ENCODE data around the gene MBTPS1.
"Not testable (repeated sequence)": the region's sequence is repeated elsewhere in the genome, so short reads cannot be mapped to it uniquely, and the experiment has no call there.

Gene MBTPS1

GRCh38 chr16:84121007-84121406, 4.3 kb upstream of the MBTPS1 start:
- no peak overlapping the region for H2AFZ ChIP-seq (ENCODE audit: low read depth, low read length, severe bottlenecking)
- H3F3A ChIP-seq (ENCODE audit: insufficient read depth), result no peaks in the 10 kb centered on the region
- no peak overlapping the region for H3K4me3 ChIP-seq (ENCODE audit: insufficient read depth, low read length, poor library complexity, severe bottlenecking)
- H3K36me3 ChIP-seq (ENCODE audit: low read length), result no peaks in the 10 kb centered on the region
- peaks cover 5% of the 10 kb centered on the region for H3K79me2 ChIP-seq (ENCODE audit: insufficient read depth, low read length)
- H4K20me1 ChIP-seq (ENCODE audit: low read depth, low read length), result no peaks in the 10 kb centered on the region
- TF ChIP-seq CTCF (IDR thresholded peaks at IDR 0.05; ENCODE audit: insufficient read depth, low read length, poor library complexity, severe bottlenecking), result no peak
- TF ChIP-seq EZH2phosphoT487 (conservative IDR thresholded peaks at IDR 0.05; ENCODE audit: low read length), result no peak
- H3K27me3 ChIP-seq (ENCODE audit: low read length), result no peaks in the 10 kb centered on the region
- H3K9ac ChIP-seq (ENCODE audit: low read length), result no peak overlapping the region
- H3K9me3 ChIP-seq (ENCODE audit: insufficient read depth, low read length), result no peaks in the 10 kb centered on the region
- H3K9me2 ChIP-seq (replicated peaks; ENCODE audit: insufficient read depth, low read length), result no peaks in the 10 kb centered on the region
- no peak overlapping the region for H3K4me2 ChIP-seq (ENCODE audit: low read depth, low read length, poor library complexity, severe bottlenecking)
- no peak overlapping the region for H3K27ac ChIP-seq (ENCODE audit: low read depth, low read length)

GRCh38 chr16:84120023-84120422, 3.3 kb upstream of the MBTPS1 start:
- no peaks in the 10 kb centered on the region for H3K9me3 ChIP-seq (ENCODE audit: insufficient read depth, low read length)
- H3K36me3 ChIP-seq (ENCODE audit: low read length), result no peaks in the 10 kb centered on the region
- H3K9ac ChIP-seq (ENCODE audit: low read length), result no peak overlapping the region
- H3K4me2 ChIP-seq (ENCODE audit: low read depth, low read length, poor library complexity, severe bottlenecking), result no peak overlapping the region
- H2AFZ ChIP-seq (ENCODE audit: low read depth, low read length, severe bottlenecking), result no peak overlapping the region
- peaks cover 15% of the 10 kb centered on the region for H3K79me2 ChIP-seq (ENCODE audit: insufficient read depth, low read length)
- H3K9me2 ChIP-seq (replicated peaks; ENCODE audit: insufficient read depth, low read length), result no peaks in the 10 kb centered on the region
- H3K27me3 ChIP-seq (ENCODE audit: low read length), result no peaks in the 10 kb centered on the region
- H4K20me1 ChIP-seq (ENCODE audit: low read depth, low read length), result no peaks in the 10 kb centered on the region
- no peak overlapping the region for H3K4me3 ChIP-seq (ENCODE audit: insufficient read depth, low read length, poor library complexity, severe bottlenecking)
- no peak overlapping the region for H3K27ac ChIP-seq (ENCODE audit: low read depth, low read length)
- no peaks in the 10 kb centered on the region for H3F3A ChIP-seq (ENCODE audit: insufficient read depth)
- no peak for TF ChIP-seq CTCF (IDR thresholded peaks at IDR 0.05; ENCODE audit: insufficient read depth, low read length, poor library complexity, severe bottlenecking)
- no peak for TF ChIP-seq EZH2phosphoT487 (conservative IDR thresholded peaks at IDR 0.05; ENCODE audit: low read length)

DNA sequence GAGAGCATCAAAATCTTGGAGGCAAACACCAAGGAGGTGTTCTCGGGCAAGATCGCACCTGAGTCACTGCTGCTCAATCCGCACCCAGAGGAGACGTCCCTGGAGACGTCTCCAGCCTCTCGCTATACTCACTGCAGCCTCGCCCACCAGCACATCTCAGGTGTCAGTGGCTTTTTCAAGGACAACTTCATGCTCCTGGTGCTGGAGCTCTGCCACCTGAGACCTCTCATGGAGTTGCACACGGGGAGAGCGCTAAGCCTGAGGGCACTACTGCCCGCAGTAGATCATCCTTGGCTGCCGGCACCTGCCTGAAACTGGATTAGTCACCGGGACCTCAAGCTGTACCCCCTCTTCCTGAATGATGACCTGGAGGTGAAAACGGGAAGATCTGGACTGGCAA, 2.6 kb upstream of the MBTPS1 start:
- H3K9me3 ChIP-seq (ENCODE audit: insufficient read depth, low read length), result no peaks in the 10 kb centered on the region
- H3K4me2 ChIP-seq (ENCODE audit: low read depth, low read length, poor library complexity, severe bottlenecking), result no peak overlapping the region
- TF ChIP-seq CTCF (IDR thresholded peaks at IDR 0.05; ENCODE audit: insufficient read depth, low read length, poor library complexity, severe bottlenecking) (no peak), EZH2phosphoT487 (conservative IDR thresholded peaks at IDR 0.05; ENCODE audit: low read length) (no peak)
- no peaks in the 10 kb centered on the region for H3K27me3 ChIP-seq (ENCODE audit: low read length)
- H3K27ac ChIP-seq (ENCODE audit: low read depth, low read length), result no peak overlapping the region
- H3K4me3 ChIP-seq (ENCODE audit: insufficient read depth, low read length, poor library complexity, severe bottlenecking), result no peak overlapping the region
- H3K36me3 ChIP-seq (ENCODE audit: low read length), result no peaks in the 10 kb centered on the region
- H3K9me2 ChIP-seq (replicated peaks; ENCODE audit: insufficient read depth, low read length), result no peaks in the 10 kb centered on the region
- peaks cover 21% of the 10 kb centered on the region for H3K79me2 ChIP-seq (ENCODE audit: insufficient read depth, low read length)
- no peaks in the 10 kb centered on the region for H4K20me1 ChIP-seq (ENCODE audit: low read depth, low read length)
- H3K9ac ChIP-seq (ENCODE audit: low read length), result no peak overlapping the region
- H3F3A ChIP-seq (ENCODE audit: insufficient read depth), result no peaks in the 10 kb centered on the region
- H2AFZ ChIP-seq (ENCODE audit: low read depth, low read length, severe bottlenecking), result no peak overlapping the region

GRCh38 chr16:84118315-84118714, 1.6 kb upstream of the MBTPS1 start:
- H3K4me2 ChIP-seq (ENCODE audit: low read depth, low read length, poor library complexity, severe bottlenecking); H3K9me3 ChIP-seq (ENCODE audit: insufficient read depth, low read length): not testable (repeated sequence)

More at GRCh38 chr16:84118315-84118714, 1.6 kb upstream of the MBTPS1 start:
- not testable (repeated sequence) for H3K9ac ChIP-seq (ENCODE audit: low read length); H3K27me3 ChIP-seq (ENCODE audit: low read length); H3F3A ChIP-seq (ENCODE audit: insufficient read depth); H2AFZ ChIP-seq (ENCODE audit: low read depth, low read length, severe bottlenecking); H3K4me3 ChIP-seq (ENCODE audit: insufficient read depth, low read length, poor library complexity, severe bottlenecking); H3K9me2 ChIP-seq (replicated peaks; ENCODE audit: insufficient read depth, low read length); H3K36me3 ChIP-seq (ENCODE audit: low read length); H4K20me1 ChIP-seq (ENCODE audit: low read depth, low read length); H3K27ac ChIP-seq (ENCODE audit: low read depth, low read length)
- peaks cover 32% of the 10 kb centered on the region for H3K79me2 ChIP-seq (ENCODE audit: insufficient read depth, low read length)
